Measurements from ENCODE around the gene GJC1.

The GJC1 gene

GRCh38 chr17:44797802-44798201, 32.3 kb downstream of the GJC1 start:
- DNase-seq = peak; percentile 36

- no peak for DNase-seq
Measured at GRCh38 chr17:44796731-44797130, 33.4 kb downstream of the GJC1 start.

- DNase-seq = no peak
Measured at GRCh38 chr17:44795928-44796327, 34.2 kb downstream of the GJC1 start.

- no peak for DNase-seq
Measured at GRCh38 chr17:44795421-44795820, 34.7 kb downstream of the GJC1 start.

GRCh38 chr17:44794851-44795413, 35.2 kb downstream of the GJC1 start:
- DNase-seq = peak; percentile 96

- DNase-seq = no peak
Measured at GRCh38 chr17:44793885-44794842, 35.9 kb downstream of the GJC1 start.

- peak; percentile 80 for DNase-seq
Measured at GRCh38 chr17:44792276-44792675, 37.8 kb downstream of the GJC1 start.

- DNase-seq = no peak
Measured at GRCh38 chr17:44788139-44788538, 41.9 kb downstream of the GJC1 start.

GRCh38 chr17:44787271-44787940, 42.7 kb downstream of the GJC1 start:
- no peak for DNase-seq

- no peak for DNase-seq
Measured at GRCh38 chr17:44786551-44787081, 43.5 kb downstream of the GJC1 start.

- no peak for DNase-seq
Measured at GRCh38 chr17:44785921-44786320, 44.2 kb downstream of the GJC1 start.

GRCh38 chr17:44782326-44782850, 47.7 kb downstream of the GJC1 start:
- DNase-seq = no peak

- DNase-seq = no peak
Measured at GRCh38 chr17:44781551-44782325, 48.3 kb downstream of the GJC1 start.

- no peak for DNase-seq
Measured at GRCh38 chr17:44780845-44781480, 49.1 kb downstream of the GJC1 start.

GRCh38 chr17:44780161-44780560, 49.9 kb downstream of the GJC1 start:
- no peak for DNase-seq

- DNase-seq = peak; percentile 83
Measured at GRCh38 chr17:44779211-44780025, 50.7 kb downstream of the GJC1 start.

GRCh38 chr17:44778656-44779210, 51.4 kb downstream of the GJC1 start:
- DNase-seq = no peak

- no peak for DNase-seq
Measured at GRCh38 chr17:44777394-44778348, 52.4 kb downstream of the GJC1 start.

GRCh38 chr17:44776628-44777393, 53.3 kb downstream of the GJC1 start:
- DNase-seq = no peak
